Measurements from ENCODE around the gene PEX26.
A peak's percentile ranks its signal among the peaks of the same experiment; 100 is the strongest.
"Not testable (repeated sequence)": the region's sequence is repeated elsewhere in the genome, so short reads cannot be mapped to it uniquely, and the experiment has no call there.

PEX26 gene

DNA sequence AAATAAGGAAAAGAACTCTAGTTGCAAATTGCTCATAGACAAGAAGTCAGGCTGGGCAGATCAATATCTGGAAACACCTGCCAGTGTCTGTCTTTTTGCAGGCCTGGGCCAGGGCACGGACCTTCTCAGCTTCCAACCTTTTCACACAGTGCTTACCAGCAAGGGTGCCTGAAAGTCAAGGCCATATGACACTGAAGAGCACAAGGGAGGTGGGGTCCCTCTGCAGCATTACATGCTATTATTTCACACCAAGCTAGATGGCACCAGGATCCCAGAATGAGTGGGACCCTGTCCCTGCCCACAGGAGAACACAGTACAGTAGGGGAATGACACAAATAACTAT lies 5.9 kb upstream of the PEX26 start:
- no peak for DNase-seq

DNA sequence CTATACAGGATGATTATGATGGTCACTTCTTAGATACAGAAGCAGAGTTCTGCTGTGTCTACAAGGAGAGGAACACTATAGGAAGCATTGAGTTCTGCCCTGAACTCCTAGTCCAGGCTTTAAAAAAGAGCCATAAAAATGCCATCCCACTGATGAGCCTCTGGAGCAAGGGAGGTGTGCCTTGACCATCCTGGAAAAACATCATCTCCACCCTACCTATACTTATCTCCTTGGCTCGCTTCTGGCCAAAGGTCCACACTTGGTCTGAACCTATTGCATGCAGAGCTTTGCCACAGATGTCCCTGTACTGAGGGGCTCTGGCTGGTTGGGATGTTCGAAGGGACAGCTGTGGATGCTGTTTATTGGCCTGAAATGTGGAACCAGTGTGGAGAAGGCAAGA lies 4.3 kb upstream of the PEX26 start:
- DNase-seq, result no peak

- DNase-seq, result not testable (repeated sequence)
Observed at GRCh38 chr22:18073927-18074326, 3.9 kb upstream of the PEX26 start.

GRCh38 chr22:18075101-18075719 lies 2.6 kb upstream of the PEX26 start:
- no peak for DNase-seq

GRCh38 chr22:18075720-18076497 lies 1.9 kb upstream of the PEX26 start:
- DNase-seq, result peak; percentile 80

- DNase-seq, result no peak
Observed at GRCh38 chr22:18077087-18077638, 627 bp upstream of the PEX26 start.

- DNase-seq, result no peak
Observed at GRCh38 chr22:18078329-18079041, 695 bp downstream of the PEX26 start.

DNA sequence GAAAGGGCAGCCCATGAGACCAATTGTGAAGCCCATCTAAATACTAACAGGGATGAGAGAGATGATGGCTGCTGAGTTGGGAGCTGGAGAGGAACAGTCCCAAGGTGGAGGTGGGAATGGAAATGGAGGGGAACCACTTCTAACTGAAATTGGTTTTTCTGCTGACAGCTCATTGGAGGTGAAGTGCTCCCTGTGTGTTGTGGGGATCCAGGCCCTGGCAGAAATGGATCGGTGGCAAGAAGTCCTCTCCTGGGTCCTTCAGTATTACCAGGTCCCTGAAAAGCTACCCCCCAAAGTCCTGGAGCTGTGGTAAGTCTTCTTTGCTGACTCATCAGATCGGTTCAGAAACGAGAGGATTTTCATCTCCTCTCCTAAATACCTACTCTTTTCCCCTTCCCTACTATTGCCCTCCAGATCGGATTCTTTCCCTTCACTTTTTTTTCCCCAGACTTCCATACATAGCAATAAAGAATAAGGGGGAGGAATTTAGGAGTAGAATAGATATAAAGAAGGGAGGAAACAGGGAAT lies 2.0 kb downstream of the PEX26 start:
- DNase-seq, result no peak

DNA sequence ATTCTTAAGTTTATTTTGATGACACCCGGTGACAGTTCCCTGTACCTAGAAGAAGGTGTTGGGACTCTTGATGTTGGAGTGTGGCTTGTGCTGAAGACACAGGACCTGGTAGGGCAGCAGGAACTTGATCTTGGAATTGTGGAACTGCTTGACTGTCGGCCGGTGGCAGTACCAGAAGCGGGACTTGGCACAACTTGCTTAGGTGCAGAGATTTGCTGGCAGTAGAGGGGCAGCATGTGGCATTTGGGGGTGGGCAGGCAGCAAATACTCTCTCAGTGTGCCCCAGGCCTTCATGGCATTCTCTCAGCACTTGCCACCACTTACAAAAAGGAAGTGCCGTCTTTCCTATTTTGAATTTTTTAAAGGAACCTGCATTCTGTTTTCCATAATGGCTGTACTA lies 3.6 kb downstream of the PEX26 start:
- no peak for DNase-seq

DNA sequence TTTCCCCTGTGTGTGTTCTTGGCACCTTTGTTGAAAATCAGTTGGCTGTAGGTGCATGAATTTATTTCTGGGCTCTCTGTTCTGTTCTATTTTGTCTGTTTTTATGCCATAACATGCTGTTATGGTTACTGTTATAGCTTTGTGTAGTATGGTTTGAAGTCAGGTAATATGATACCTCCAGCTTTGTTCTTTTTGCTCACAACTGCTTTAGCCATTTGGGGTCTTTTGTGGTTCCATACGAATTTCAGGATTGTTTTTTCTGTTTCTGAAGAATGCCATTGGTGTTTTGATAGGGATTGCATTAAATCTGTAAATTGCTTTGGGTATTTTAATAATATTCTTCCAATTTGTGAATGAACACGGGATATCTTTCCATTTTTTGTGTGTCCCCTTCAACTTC lies 4.7 kb downstream of the PEX26 start:
- DNase-seq, result no peak

GRCh38 chr22:18083406-18083805 lies 5.6 kb downstream of the PEX26 start:
- no peak for DNase-seq

DNA sequence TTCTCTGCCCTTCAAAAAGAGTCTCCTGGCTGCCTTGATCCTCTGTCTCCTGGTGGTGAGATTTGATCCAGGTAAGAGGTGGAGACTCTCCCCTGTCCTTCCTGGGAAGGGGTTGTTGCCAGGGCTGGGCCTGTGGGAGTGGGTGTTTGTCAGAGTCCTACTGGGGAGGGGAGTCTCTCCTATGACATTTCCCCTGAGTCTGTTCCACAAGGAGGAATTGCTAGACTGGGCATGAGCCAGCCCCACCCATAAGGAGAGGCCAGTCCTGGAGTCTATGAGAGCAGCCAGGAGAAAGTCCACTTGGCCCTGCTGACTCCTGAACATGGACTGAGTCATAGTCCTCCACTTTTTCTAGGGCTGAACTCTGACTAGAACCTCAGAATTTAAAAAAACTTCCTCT lies 7.4 kb downstream of the PEX26 start:
- no peak for DNase-seq

GRCh38 chr22:18087350-18087855 lies 9.6 kb downstream of the PEX26 start:
- no peak for DNase-seq

DNA sequence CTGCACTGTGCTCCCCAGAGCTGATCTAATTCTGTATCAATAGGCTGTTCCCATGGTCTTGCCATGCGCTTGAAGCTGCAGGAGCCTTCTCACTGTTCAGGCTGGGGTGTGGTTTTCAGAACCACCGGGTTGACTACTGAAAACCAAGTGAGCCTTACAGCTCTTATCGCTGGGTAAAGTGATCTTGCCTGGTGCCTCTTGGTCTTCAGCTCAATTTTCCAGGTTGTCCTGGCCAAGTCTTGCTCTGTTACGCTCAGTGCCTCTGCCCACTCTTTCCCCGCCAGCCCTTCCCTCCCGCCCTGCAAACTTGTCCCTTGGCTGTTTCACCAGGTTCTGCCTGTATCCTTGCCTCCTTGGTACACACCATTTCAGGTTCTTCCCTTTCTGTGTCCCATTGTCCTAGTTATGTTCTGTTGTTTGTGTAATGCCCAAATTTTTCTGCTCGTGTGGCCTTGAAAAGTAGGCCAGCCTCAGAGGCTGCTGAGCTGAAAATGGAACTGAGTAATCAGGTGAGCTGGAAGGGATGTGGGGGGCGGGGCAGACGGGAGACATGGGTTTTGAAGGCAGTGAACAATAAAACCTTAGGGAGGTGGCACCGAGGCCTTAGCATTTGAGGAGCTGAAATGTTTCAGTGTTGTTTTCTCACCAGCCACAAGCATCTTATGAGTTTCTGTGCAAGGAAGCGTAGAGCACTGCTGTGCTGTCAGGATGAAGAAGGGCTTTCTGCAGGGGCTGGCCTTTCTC lies 11.2 kb downstream of the PEX26 start:
- DNase-seq, result no peak

DNA sequence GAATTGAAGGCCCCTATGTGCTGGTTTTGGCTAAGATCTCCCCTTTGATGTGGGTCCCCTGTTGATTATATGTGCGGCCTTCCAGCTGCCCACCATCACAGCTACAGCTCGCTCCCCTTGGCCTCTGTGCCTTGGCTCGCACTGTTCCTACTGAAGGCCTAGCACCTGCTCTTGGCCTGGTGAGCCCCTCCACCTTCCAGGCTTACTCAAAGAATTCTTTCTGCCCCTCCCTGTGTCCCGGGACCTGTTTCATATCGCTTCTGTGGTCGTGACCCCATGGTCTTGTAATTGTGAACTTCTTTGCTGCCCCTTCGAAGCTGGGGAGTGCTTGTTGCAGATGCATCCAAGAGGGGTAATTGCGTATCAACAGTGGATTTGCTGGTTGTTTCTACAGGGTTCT lies 12.5 kb downstream of the PEX26 start:
- DNase-seq, result no peak

DNA sequence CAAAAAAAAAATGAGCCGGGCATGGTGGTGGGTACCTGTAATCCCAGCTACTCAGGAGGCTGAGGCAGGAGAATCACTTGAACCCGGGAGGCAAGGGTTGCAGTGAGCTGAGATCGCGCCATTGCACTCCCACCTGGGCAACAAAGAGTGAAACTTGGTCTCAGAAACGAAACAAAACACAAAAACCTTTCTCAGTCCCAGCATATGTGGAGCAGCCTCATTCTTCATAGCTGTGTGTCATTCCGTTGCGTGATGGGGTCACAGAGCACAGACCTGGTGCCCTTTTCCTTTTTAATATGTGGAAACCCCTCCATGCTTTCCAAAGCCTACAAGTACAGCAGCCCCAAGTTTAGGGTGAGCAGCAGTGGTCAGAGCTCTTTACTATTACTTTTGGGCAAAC lies 13.7 kb downstream of the PEX26 start:
- DNase-seq, result no peak

GRCh38 chr22:18091916-18092526 lies 14.2 kb downstream of the PEX26 start:
- DNase-seq, result no peak

DNA sequence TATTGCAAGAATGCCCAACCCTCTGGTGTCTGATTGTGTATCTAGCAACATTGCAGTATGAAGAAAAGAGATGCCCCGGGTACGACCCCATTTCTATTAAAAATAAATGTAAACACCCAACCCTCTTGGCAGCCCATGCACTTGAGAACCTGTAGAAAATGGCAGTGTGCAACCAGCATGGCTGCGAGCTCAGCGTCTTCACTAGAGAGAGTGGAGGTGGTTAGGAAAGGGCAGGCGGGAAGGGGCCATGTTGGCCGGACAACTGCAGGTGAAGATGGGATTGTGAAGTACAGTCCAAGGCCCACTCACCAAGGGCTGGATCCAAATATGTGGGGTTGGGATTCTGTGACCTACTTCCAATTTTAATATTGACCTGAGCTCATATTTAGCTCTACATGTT lies 15.9 kb downstream of the PEX26 start:
- no peak for DNase-seq

DNA sequence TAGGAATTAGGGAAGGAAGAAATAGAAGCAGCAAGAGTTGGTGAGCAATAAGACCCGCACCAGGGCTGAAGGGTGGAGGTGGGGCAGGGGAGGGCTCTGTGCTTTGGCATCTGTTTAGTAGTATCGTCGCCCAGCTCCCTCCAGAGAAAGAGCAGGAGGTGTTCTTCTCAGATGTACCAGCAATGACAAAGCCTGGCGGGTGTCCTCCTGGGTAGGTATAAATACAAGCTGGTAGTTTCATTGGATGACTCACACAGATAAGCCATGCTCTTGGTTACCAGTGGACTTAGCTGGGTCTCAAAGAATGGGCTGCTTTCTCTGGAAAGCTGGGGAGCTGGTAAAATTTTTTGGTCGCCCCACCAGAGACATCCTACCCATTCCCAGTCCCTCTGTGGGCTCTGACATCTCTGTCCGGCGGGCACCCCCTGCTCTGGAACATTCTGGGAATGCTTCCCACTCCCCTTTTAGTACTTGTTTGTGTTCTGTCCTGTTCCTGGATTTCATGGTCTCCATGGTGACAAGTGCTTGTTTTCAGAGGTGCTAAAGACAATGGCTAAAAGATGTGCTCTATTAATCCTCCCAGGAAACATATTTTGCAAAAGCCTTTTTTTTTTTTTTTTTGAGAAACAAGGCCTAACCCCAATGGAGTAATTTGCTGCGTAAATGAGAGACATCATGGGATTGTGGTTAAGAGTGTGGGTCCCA lies 17.5 kb downstream of the PEX26 start:
- DNase-seq, result no peak

- no peak for DNase-seq
Observed at GRCh38 chr22:18096823-18097222, 19.0 kb downstream of the PEX26 start.

DNA sequence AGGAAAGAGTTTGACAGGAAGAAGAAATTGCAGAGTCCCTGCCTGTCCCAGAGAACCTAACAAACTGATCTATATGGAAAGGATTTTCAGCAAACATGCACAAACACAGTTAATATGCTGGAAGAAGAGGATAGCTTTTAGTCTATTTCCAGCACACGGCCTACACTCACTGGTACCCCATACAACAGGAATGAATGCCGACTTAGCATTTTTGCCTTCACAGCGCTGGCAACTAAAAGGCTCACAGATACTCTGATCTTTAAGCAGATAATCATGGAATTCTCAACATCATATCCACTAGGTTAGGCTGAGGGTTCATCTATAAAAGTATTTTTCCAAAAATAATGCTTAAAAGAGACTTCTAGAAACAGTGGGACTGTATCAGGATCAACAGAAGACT lies 23.0 kb downstream of the PEX26 start:
- no peak for DNase-seq

DNA sequence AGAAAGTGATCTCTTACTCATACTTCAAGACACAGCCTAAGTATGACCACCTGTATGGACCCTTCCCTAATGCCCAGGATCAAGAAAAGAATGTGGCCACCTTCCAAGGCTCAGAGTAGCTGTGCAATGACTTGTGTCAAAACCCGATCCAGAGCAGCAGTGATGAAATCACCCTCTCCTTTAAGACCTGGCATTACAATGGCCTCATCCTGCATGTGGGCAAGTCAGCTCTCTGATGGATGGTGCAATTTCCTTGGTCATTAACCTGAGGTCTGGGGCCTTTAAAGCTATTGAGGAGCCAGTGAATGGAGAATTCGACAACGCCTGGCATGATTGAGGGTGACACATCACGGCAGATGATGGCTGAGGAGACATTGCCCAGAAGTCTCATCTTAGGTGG lies 23.7 kb downstream of the PEX26 start:
- no peak for DNase-seq
